A549 treated with DMSO at 1 μM for 4 hours (cell line): ENCODE data around the gene ZNF586. TPM values are rescaled to one million over a fixed set of nuclear protein-coding genes. Genes with fewer than 3 reads are reported as not detected.

Experiments used
- total RNA-seq: library from RNA; stranded (reverse); fragments of 200-300 nt; extraction: Qiagen RNA extraction; gene quantifications from 5 replicates; pipeline ENCODE4 v1.2.3, GENCODE V29; 2022; ENCODE audit warnings: low read depth

Gene ZNF586
- 6.4 to 7.9 TPM (median 7.0 TPM) in 5 replicates for total RNA-seq

DNA sequence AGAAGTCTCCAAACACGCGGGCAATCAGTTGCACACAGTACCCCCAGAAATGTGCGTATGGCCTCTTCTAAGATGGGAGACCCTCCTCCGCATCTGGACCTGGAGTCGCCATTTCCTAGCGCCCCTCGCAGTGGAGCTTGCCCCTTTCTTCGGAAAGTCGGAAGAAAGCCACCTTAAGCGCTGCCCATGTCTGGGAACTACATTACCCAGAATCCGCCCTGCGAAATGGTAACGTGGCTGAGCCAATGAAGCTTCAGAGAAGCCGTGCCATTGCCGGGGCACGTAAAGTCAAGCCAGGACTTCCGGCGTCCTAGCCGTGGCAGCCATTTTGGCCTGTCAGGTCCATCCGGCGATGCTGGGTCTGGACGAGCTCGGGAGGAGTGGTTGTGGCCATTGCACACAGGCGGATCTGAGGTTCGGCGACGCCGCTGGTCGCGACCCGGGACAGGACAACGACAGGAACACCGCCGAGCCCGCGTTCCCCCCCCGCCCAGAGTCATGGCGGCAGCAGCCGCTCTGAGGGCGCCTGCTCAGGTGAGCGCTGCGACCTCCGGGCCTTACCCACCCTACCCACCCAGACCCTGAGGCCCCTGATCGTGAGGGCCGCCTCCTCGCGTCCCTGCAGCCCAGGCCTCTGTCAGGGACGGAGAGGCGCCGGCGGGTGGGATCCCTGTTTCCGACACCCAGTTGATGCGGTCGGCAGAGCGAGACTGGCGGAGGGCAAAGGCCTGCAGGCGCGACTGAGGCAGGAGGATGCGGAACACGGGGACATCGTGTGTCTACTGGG lies at the start of gene ZNF586:
Gene ZNF586, plus strand, starts transcription at position 332 of the 787 bp plus-strand sequence. Its CDS starts 167 bp downstream, at position 499.

DNA sequence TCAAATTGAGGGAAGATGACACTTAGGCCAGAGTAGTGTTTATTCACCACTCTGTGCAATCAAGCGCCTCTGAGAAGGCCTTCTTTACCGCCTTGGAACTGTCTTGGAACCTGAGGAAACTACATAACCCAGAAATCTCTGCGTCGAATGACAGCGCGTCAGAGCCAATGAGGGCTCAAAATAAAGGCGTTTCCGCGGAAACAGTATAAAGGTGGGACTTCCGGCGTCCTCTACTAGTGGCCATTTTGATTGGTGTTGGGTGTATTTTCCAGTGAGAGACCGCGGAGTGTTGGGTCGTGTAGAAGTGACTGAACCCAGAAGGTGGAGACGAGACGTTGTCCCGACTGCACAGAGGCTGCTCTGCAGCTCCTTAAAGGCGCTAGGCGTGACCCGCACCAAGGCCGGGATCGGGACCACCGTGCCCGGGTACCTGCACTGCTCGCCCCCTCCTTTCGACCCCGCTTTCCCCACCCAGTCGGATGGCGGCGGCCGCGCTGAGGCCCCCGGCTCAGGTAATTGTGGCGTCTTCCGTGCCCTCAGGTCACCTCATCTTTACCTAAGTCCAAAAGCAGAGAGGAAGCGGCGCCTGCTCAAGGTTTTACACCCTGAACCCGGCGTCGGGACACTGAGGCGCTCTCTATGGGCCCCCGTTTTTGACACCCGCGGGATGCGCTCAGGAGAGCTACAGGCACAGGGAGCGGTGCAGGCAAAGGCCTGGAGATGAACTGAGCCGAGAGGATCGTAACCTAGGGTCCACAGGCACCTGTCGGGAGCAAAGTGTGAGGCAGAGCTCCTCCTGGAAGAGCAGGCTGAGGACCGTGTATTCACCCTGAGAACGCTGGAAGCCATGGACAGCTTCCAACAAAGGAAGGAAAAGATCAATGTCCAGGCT lies 22.6 kb upstream of the ZNF586 start, which contains the start of gene ZNF776:
Gene ZNF776, plus strand, starts transcription at position 236 of the 892 bp plus-strand sequence. Its CDS starts 244 bp downstream, at position 480.

DNA sequence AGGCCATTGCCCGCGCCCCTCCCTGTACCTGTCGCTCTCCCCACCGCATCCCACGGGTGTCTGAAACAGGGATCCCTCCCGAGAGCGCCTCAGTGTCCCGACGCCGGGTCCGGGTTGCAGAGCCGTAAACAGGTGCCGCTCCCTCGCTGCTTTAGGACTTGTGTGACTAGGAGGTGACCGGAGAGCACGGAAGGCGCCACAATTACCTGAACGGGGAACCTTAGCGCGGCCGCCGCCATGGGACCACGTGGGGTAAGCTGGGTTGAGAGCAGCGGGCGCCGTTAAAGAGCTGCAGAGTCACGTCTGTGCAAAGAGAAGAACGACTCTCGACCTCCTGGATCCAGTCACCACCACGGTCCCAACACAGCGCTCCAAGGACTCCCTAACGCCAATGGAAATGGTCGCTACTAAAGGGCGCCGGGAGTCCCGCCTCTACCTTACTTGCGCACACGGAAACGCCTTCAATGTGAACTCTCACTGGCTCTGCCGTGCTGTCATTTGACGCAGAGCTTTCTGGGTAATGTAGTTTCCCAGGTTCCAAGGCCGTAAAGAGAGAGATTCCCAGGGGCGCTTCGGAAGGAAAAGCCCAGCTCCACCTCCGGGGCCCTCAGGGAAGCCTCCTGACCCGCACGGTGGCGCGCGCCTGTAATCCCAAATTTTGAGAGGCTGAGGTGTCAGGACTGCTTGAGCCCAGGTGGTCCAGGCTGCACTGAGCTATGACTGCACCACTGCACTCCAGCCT lies 45.2 kb downstream of the ZNF586 start, which contains the start of gene ZNF552:
Gene ZNF552, minus strand, starts transcription at position 409 of the 742 bp plus-strand sequence. Its CDS starts 170 bp downstream, at position 239.

DNA sequence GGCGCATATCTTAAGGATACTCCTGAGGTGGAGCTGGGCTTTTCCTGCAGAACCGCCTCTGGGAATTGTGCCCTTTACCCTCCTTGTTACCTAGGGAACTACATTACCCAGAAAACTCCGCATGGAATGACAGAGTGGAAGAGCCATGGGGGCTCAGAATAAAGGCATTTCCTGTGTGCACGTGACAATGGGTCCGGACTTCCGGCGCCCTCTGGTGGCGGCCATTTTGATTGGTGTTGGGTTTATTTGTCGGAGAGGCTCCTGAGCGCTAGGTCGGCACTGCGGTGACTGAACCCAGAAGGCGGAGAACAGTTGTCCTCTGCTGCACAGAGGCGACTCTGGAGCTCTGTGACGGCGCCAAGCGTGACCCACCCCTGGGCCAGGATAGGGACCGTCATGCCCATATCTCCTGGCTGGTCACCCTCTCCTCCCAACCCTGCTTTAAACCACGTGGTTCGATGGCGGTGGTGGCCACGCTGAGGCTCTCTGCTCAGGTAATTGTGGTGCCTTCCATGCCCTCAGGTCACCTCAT lies 60.7 kb downstream of the ZNF586 start, which contains the start of gene ZNF587B:
Gene ZNF587B, plus strand, starts transcription at position 229 of the 532 bp plus-strand sequence. Its CDS starts 230 bp downstream, at position 459.

Other genes with a start within 250 kb of the ZNF586 start
- gene ZNF549, start 242.3 kb upstream of the ZNF586 start, total RNA-seq, result 1.4 to 2.3 TPM (median 1.7 TPM) in 5 replicates
- gene ZNF550, start 209.8 kb upstream of the ZNF586 start, total RNA-seq, result 3.0 to 4.3 TPM (median 3.8 TPM) in 5 replicates
- 4.0 to 4.9 TPM (median 4.6 TPM) in 5 replicates for gene ZNF416, start 190.8 kb upstream of the ZNF586 start, total RNA-seq
- not detected in 5 replicates for gene ZIK1, start 185.5 kb upstream of the ZNF586 start, total RNA-seq
- 4.6 to 5.5 TPM (median 4.9 TPM) in 5 replicates for gene ZNF530, start 169.8 kb upstream of the ZNF586 start, total RNA-seq
- 6.6 to 9.0 TPM (median 8.3 TPM) in 5 replicates for gene ZNF134, start 155.4 kb upstream of the ZNF586 start, total RNA-seq
- 5.2 to 6.6 TPM (median 6.4 TPM) in 5 replicates for gene ZNF211, start 136.5 kb upstream of the ZNF586 start, total RNA-seq
- not detected in 5 replicates for gene ZSCAN4, start 100.7 kb upstream of the ZNF586 start, total RNA-seq
- 4.6 to 6.3 TPM (median 5.4 TPM) in 5 replicates for gene ZNF551, start 87.7 kb upstream of the ZNF586 start, total RNA-seq
- gene ZNF154, start 60.5 kb upstream of the ZNF586 start, total RNA-seq, result not detected in 5 replicates
- 0.78 to 1.0 TPM (median 0.82 TPM) in 5 replicates for gene ZNF671, start 42.1 kb upstream of the ZNF586 start, total RNA-seq
- gene ZNF776, start 22.9 kb upstream of the ZNF586 start, total RNA-seq, result 6.1 to 6.9 TPM (median 6.3 TPM) in 5 replicates
- gene ZNF552, start 45.2 kb downstream of the ZNF586 start, total RNA-seq, result 4.6 to 6.1 TPM (median 5.6 TPM) in 5 replicates
- 8.9 to 10.8 TPM (median 9.7 TPM) in 5 replicates for gene ZNF587B, start 60.6 kb downstream of the ZNF586 start, total RNA-seq
- gene ZNF587, start 80.2 kb downstream of the ZNF586 start, total RNA-seq, result 6.2 to 8.4 TPM (median 8.1 TPM) in 5 replicates
- 1.7 to 2.6 TPM (median 2.0 TPM) in 5 replicates for gene ZNF814, start 119.4 kb downstream of the ZNF586 start, total RNA-seq
- 3.4 to 5.0 TPM (median 3.9 TPM) in 5 replicates for gene ZNF417, start 146.9 kb downstream of the ZNF586 start, total RNA-seq
- gene ZNF418, start 165.7 kb downstream of the ZNF586 start, total RNA-seq, result 1.0 to 1.7 TPM (median 1.3 TPM) in 5 replicates
- 1.1 to 1.4 TPM (median 1.2 TPM) in 5 replicates for gene ZNF256, start 178.0 kb downstream of the ZNF586 start, total RNA-seq
- gene C19orf18, start 204.9 kb downstream of the ZNF586 start, total RNA-seq, result not detected in 5 replicates
- gene ZNF606, start 233.1 kb downstream of the ZNF586 start, total RNA-seq, result 1.8 to 3.2 TPM (median 2.7 TPM) in 5 replicates